ENCODE results near the gene MGAT5. TPM values are rescaled to one million over a fixed set of nuclear protein-coding genes. Genes with fewer than 3 reads are reported as not detected.

Gene MGAT5
- total and polyA plus RNA-seq, 4 experiments from 2014 or later = 4.4 to 81.3 (median 48.0) TPM

DNA sequence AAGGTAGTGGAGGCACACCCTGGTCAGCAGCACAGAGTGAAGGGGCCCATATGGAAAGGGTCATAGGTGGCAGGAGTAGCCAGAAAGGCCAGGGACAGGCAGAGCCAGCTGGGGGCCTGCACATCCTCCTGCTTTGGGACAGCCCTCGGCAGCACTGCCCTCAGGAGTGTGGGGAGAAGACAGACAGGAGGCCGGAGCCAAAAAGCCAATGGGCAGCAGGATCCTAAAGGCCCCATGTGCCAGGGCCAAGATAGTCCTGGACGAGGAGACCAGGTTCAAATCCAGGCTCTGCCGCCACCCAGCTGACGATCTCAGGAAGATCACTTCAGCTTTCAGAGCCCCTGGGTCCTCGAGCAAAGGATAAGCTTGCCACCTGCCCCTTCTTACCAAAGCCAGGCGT is 244.8 kb downstream of the MGAT5 start:
- CTCF ChIA-PET (ENCODE audit: partially characterized antibody) = no interaction called here
- Histone ChIP-seq H3K4me3 (ENCODE audit: low read length in 2 of 2) (no peak overlapping the region), H3K27me3 (ENCODE audit: insufficient read depth, low read length) (peaks cover 6% of the 10 kb centered on the region), H3K36me3 (ENCODE audit: insufficient read depth, low read length) (no peaks in the 10 kb centered on the region), H3K27ac (ENCODE audit: low read depth, low read length) (no peak overlapping the region), H3K4me1 (ENCODE audit: insufficient read depth, low read length) (no peaks in the 10 kb centered on the region), H3K9me3 (ENCODE audit: control insufficient read depth in 1 of 2, low read length in 2 of 2) (no peaks in the 10 kb centered on the region)
- DNase-seq = no peak
- intact Hi-C loops (cut with micrococcal nuclease) = no loop called here
- POLR2A ChIA-PET (ENCODE audit: partially characterized antibody) = no interaction called here
- Mint-ChIP-seq H3K36me3 (no peaks in the 10 kb centered on the region), H3K4me1 (no peaks in the 10 kb centered on the region), H3K27me3 (peaks cover 1 to 2% of the 10 kb centered on the region in 2 donors), H3K27ac (no peak overlapping the region), H3K9me3 (peaks cover 0 to 2% (median 0%) of the 10 kb centered on the region in 8 donors), H3K4me3 (no peak overlapping the region)

DNA sequence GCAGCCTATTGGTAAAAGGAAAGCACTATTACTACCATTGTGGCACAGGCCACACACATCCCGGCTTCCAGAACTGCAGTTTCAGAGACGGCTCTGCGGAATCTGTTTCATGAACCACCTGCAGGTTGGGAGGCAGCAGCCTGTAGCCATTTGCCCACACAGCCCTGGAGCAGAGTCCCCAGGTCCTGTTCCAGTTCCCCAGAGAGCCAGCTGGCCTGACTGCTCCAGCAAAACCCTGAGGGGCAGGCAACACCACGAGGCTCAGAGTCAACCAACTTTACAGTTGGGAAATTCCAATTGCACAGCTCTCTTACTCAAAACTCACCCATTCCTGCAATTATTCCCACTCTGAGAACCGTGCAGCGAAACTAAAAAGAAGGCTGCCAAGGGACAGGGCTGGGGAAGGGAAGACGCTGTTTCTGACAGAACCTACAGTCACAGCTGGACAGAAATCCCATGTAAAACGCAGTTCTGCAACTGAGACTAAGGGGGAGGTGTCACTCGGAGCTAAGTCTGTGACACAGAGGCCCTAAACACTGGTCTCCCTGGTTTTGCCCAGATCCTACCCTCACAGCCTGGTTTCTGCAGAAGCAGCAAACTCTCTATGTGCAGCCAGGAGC is 245.5 kb downstream of the MGAT5 start:
- peaks cover 1 to 2% of the 10 kb centered on the region in 2 donors for H3K27me3 Mint-ChIP-seq
- Histone ChIP-seq H3K36me3 (ENCODE audit: insufficient read depth, low read length) (no peaks in the 10 kb centered on the region), H3K4me1 (ENCODE audit: insufficient read depth, low read length) (no peaks in the 10 kb centered on the region), H3K4me3 (ENCODE audit: low read length in 2 of 2) (no peak overlapping the region), H3K9me3 (ENCODE audit: control insufficient read depth in 1 of 2, low read length in 2 of 2) (no peaks in the 10 kb centered on the region), H3K27me3 (ENCODE audit: insufficient read depth, low read length) (peaks cover 6% of the 10 kb centered on the region), H3K27ac (ENCODE audit: low read depth, low read length) (no peak overlapping the region)
- intact Hi-C loops (cut with micrococcal nuclease) = no loop called here
- H3K9me3 Mint-ChIP-seq = peaks cover 0 to 3% (median 0%) of the 10 kb centered on the region in 8 donors
- no peak for DNase-seq
- POLR2A ChIA-PET (ENCODE audit: partially characterized antibody) = no interaction called here
- H3K27ac Mint-ChIP-seq = no peak overlapping the region
- H3K4me3 Mint-ChIP-seq = no peak overlapping the region
- H3K4me1 Mint-ChIP-seq = no peaks in the 10 kb centered on the region
- H3K36me3 Mint-ChIP-seq = no peaks in the 10 kb centered on the region
- CTCF ChIA-PET (ENCODE audit: partially characterized antibody) = no interaction called here

- no peaks in the 10 kb centered on the region for H3K36me3 ChIP-seq (ENCODE audit: insufficient read depth, low read length)
- DNase-seq = no peak
- Mint-ChIP-seq H3K27me3 (peaks cover 1 to 2% of the 10 kb centered on the region in 2 donors), H3K4me1 (no peaks in the 10 kb centered on the region), H3K9me3 (peaks cover 0 to 3% (median 0%) of the 10 kb centered on the region in 8 donors), H3K27ac (no peak overlapping the region), H3K4me3 (no peak overlapping the region), H3K36me3 (no peaks in the 10 kb centered on the region)
- no peak overlapping the region for H3K27ac ChIP-seq (ENCODE audit: low read depth, low read length)
- H3K4me3 ChIP-seq (ENCODE audit: low read length in 2 of 2) = no peak overlapping the region
- intact Hi-C loops (cut with micrococcal nuclease) = no loop called here
- ChIA-PET POLR2A (ENCODE audit: partially characterized antibody) (no interaction called here), CTCF (ENCODE audit: partially characterized antibody) (no interaction called here)
- H3K9me3 ChIP-seq (ENCODE audit: control insufficient read depth in 1 of 2, low read length in 2 of 2) = no peaks in the 10 kb centered on the region
- H3K4me1 ChIP-seq (ENCODE audit: insufficient read depth, low read length) = no peaks in the 10 kb centered on the region
- peaks cover 6% of the 10 kb centered on the region for H3K27me3 ChIP-seq (ENCODE audit: insufficient read depth, low read length)
These were observed 246.5 kb downstream of the MGAT5 start for GRCh38 chr2:134500211-134500935.

DNA sequence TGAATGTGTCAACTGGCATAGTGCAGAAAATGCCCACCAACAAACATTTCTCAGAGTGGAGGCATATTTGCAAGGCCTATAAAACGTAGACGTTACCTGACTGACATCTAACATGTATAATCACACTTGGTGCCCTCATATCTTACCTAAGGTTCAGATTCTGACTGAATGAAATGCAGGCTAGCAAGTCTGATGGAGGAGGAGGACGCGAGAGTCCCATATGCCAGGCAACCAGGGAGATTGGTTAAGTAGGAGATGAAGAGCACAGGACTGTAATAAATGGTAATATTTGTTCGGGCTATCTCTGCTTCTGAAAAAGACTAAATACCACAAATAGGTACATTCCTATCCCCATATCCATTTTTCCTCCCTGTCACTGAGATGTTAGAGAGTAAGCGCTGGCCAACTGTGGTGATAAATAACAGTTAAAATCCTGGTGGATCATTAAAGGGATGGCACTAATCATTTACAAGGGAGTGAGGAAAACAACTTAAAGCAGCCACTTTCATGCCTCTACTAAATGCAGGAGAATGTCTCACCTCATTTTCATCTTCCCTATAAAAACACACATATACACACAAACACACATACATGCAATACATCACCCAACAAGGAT is 247.7 kb downstream of the MGAT5 start:
- CTCF ChIA-PET (ENCODE audit: partially characterized antibody) = interaction anchor here (2.2 kb wide), 1 partner anchor 11 kb away, joined by 5 read pairs; no protein-coding TSS in a partner anchor
- POLR2A ChIA-PET (ENCODE audit: partially characterized antibody) = no interaction called here

GRCh38 chr2:134502104-134502503 is 248.2 kb downstream of the MGAT5 start:
- peaks cover 1 to 2% of the 10 kb centered on the region in 2 donors for H3K27me3 Mint-ChIP-seq
- no peak overlapping the region for H3K4me3 ChIP-seq (ENCODE audit: low read length in 2 of 2)
- H3K27ac ChIP-seq (ENCODE audit: low read depth, low read length) = no peak overlapping the region
- peaks cover 0 to 3% (median 0%) of the 10 kb centered on the region in 8 donors for H3K9me3 Mint-ChIP-seq
- no peaks in the 10 kb centered on the region for H3K36me3 ChIP-seq (ENCODE audit: insufficient read depth, low read length)
- H3K4me3 Mint-ChIP-seq = no peak overlapping the region
- no peak for DNase-seq
- no peaks in the 10 kb centered on the region for H3K4me1 ChIP-seq (ENCODE audit: insufficient read depth, low read length)
- H3K27me3 ChIP-seq (ENCODE audit: insufficient read depth, low read length) = peaks cover 6% of the 10 kb centered on the region
- no peaks in the 10 kb centered on the region for H3K36me3 Mint-ChIP-seq
- no peak overlapping the region for H3K27ac Mint-ChIP-seq
- POLR2A ChIA-PET (ENCODE audit: partially characterized antibody) = no interaction called here
- H3K4me1 Mint-ChIP-seq = no peaks in the 10 kb centered on the region
- CTCF ChIA-PET (ENCODE audit: partially characterized antibody) = interaction anchor here (2.2 kb wide), 1 partner anchor 11 kb away, joined by 5 read pairs; no protein-coding TSS in a partner anchor
- intact Hi-C loops (cut with micrococcal nuclease) = no loop called here
- H3K9me3 ChIP-seq (ENCODE audit: control insufficient read depth in 1 of 2, low read length in 2 of 2) = no peaks in the 10 kb centered on the region

More for the DNA sequence above, 247.7 kb downstream of the MGAT5 start:
- no peak overlapping the region for H3K4me3 Mint-ChIP-seq
- Histone ChIP-seq H3K9me3 (ENCODE audit: control insufficient read depth in 1 of 2, low read length in 2 of 2) (no peaks in the 10 kb centered on the region), H3K27me3 (ENCODE audit: insufficient read depth, low read length) (peaks cover 6% of the 10 kb centered on the region), H3K4me3 (ENCODE audit: low read length in 2 of 2) (no peak overlapping the region), H3K36me3 (ENCODE audit: insufficient read depth, low read length) (no peaks in the 10 kb centered on the region), H3K4me1 (ENCODE audit: insufficient read depth, low read length) (no peaks in the 10 kb centered on the region), H3K27ac (ENCODE audit: low read depth, low read length) (no peak overlapping the region)
- DNase-seq = no peak
- peaks cover 0 to 3% (median 0%) of the 10 kb centered on the region in 8 donors for H3K9me3 Mint-ChIP-seq
- no peaks in the 10 kb centered on the region for H3K36me3 Mint-ChIP-seq
- no peak overlapping the region for H3K27ac Mint-ChIP-seq
- peaks cover 1 to 2% of the 10 kb centered on the region in 2 donors for H3K27me3 Mint-ChIP-seq
- H3K4me1 Mint-ChIP-seq = no peaks in the 10 kb centered on the region
- intact Hi-C loops (cut with micrococcal nuclease) = no loop called here
